ENCODE measurements around the gene COL15A1. TPM values are rescaled to one million over a fixed set of nuclear protein-coding genes. Genes with fewer than 3 reads are reported as not detected.

The COL15A1 gene
- total and polyA plus RNA-seq, 2 of the 8 experiments (the other 6 are each of a cell fraction or from before 2014, with no cell fraction given): 0.12 to 0.15 TPM

DNA sequence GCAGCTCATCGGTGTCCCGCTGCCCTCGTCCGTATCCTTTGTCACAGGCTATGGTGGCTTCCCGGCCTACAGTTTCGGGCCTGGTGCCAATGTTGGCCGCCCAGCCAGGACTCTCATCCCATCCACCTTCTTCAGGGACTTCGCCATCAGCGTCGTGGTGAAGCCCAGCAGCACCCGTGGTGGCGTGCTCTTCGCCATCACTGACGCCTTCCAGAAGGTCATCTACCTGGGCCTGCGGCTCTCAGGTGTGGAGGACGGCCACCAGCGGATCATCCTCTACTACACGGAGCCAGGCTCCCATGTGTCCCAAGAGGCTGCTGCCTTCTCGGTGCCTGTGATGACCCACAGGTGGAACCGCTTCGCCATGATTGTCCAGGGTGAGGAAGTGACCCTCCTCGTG is 41.9 kb downstream of the COL15A1 start (continued):
- TF ChIP-seq, protein P1, sequence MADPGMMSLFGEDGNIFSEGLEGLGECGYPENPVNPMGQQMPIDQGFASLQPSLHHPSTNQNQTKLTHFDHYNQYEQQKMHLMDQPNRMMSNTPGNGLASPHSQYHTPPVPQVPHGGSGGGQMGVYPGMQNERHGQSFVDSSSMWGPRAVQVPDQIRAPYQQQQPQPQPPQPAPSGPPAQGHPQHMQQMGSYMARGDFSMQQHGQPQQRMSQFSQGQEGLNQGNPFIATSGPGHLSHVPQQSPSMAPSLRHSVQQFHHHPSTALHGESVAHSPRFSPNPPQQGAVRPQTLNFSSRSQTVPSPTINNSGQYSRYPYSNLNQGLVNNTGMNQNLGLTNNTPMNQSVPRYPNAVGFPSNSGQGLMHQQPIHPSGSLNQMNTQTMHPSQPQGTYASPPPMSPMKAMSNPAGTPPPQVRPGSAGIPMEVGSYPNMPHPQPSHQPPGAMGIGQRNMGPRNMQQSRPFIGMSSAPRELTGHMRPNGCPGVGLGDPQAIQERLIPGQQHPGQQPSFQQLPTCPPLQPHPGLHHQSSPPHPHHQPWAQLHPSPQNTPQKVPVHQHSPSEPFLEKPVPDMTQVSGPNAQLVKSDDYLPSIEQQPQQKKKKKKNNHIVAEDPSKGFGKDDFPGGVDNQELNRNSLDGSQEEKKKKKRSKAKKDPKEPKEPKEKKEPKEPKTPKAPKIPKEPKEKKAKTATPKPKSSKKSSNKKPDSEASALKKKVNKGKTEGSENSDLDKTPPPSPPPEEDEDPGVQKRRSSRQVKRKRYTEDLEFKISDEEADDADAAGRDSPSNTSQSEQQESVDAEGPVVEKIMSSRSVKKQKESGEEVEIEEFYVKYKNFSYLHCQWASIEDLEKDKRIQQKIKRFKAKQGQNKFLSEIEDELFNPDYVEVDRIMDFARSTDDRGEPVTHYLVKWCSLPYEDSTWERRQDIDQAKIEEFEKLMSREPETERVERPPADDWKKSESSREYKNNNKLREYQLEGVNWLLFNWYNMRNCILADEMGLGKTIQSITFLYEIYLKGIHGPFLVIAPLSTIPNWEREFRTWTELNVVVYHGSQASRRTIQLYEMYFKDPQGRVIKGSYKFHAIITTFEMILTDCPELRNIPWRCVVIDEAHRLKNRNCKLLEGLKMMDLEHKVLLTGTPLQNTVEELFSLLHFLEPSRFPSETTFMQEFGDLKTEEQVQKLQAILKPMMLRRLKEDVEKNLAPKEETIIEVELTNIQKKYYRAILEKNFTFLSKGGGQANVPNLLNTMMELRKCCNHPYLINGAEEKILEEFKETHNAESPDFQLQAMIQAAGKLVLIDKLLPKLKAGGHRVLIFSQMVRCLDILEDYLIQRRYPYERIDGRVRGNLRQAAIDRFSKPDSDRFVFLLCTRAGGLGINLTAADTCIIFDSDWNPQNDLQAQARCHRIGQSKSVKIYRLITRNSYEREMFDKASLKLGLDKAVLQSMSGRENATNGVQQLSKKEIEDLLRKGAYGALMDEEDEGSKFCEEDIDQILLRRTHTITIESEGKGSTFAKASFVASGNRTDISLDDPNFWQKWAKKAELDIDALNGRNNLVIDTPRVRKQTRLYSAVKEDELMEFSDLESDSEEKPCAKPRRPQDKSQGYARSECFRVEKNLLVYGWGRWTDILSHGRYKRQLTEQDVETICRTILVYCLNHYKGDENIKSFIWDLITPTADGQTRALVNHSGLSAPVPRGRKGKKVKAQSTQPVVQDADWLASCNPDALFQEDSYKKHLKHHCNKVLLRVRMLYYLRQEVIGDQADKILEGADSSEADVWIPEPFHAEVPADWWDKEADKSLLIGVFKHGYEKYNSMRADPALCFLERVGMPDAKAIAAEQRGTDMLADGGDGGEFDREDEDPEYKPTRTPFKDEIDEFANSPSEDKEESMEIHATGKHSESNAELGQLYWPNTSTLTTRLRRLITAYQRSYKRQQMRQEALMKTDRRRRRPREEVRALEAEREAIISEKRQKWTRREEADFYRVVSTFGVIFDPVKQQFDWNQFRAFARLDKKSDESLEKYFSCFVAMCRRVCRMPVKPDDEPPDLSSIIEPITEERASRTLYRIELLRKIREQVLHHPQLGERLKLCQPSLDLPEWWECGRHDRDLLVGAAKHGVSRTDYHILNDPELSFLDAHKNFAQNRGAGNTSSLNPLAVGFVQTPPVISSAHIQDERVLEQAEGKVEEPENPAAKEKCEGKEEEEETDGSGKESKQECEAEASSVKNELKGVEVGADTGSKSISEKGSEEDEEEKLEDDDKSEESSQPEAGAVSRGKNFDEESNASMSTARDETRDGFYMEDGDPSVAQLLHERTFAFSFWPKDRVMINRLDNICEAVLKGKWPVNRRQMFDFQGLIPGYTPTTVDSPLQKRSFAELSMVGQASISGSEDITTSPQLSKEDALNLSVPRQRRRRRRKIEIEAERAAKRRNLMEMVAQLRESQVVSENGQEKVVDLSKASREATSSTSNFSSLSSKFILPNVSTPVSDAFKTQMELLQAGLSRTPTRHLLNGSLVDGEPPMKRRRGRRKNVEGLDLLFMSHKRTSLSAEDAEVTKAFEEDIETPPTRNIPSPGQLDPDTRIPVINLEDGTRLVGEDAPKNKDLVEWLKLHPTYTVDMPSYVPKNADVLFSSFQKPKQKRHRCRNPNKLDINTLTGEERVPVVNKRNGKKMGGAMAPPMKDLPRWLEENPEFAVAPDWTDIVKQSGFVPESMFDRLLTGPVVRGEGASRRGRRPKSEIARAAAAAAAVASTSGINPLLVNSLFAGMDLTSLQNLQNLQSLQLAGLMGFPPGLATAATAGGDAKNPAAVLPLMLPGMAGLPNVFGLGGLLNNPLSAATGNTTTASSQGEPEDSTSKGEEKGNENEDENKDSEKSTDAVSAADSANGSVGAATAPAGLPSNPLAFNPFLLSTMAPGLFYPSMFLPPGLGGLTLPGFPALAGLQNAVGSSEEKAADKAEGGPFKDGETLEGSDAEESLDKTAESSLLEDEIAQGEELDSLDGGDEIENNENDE (IDR thresholded peaks at IDR 0.05; ENCODE audit: insufficient replicate concordance, low read length): no peak

Measured in H1 (cell line).